Cerebellar cortex (tissue), 1 donor: Measurements from ENCODE around the gene CACNA1C.

ENCODE experiments used
- DNase-seq: peaks from one replicate; pipeline ENCODE4 v3.0.0-alpha.2; 2015; ENCODE audit warnings: low spot score

The CACNA1C gene

GRCh38 chr12:2323532-2324255 is 270.9 kb downstream of the CACNA1C start:
- peak; percentile 80 for DNase-seq

- peak; percentile 53 for DNase-seq
Observed at GRCh38 chr12:2324387-2324786, 271.6 kb downstream of the CACNA1C start.

- no peak for DNase-seq
Observed at GRCh38 chr12:2325519-2325918, 272.7 kb downstream of the CACNA1C start.

GRCh38 chr12:2326470-2326869 is 273.7 kb downstream of the CACNA1C start:
- no peak for DNase-seq

- DNase-seq = no peak
Observed at GRCh38 chr12:2328661-2329060, 275.9 kb downstream of the CACNA1C start.

GRCh38 chr12:2329661-2330210 is 276.9 kb downstream of the CACNA1C start:
- DNase-seq = no peak

GRCh38 chr12:2332236-2332635 is 279.4 kb downstream of the CACNA1C start:
- DNase-seq = no peak

GRCh38 chr12:2332947-2333346 is 280.2 kb downstream of the CACNA1C start:
- no peak for DNase-seq

GRCh38 chr12:2333491-2334195 is 280.9 kb downstream of the CACNA1C start:
- no peak for DNase-seq

- DNase-seq = no peak
Observed at GRCh38 chr12:2334271-2334670, 281.5 kb downstream of the CACNA1C start.

- DNase-seq = no peak
Observed at GRCh38 chr12:2334689-2335088, 281.9 kb downstream of the CACNA1C start.

GRCh38 chr12:2335109-2335508 is 282.3 kb downstream of the CACNA1C start:
- DNase-seq = no peak

GRCh38 chr12:2335513-2335912 is 282.7 kb downstream of the CACNA1C start:
- no peak for DNase-seq

- no peak for DNase-seq
Observed at GRCh38 chr12:2335916-2336315, 283.1 kb downstream of the CACNA1C start.

- peak; percentile 73 for DNase-seq
Observed at GRCh38 chr12:2336409-2336829, 283.6 kb downstream of the CACNA1C start.

GRCh38 chr12:2337031-2338010 is 284.5 kb downstream of the CACNA1C start:
- DNase-seq = no peak

GRCh38 chr12:2338381-2338780 is 285.6 kb downstream of the CACNA1C start:
- no peak for DNase-seq

GRCh38 chr12:2338991-2339431 is 286.2 kb downstream of the CACNA1C start:
- no peak for DNase-seq

GRCh38 chr12:2341051-2341751 is 288.4 kb downstream of the CACNA1C start:
- peak; percentile 25 for DNase-seq

GRCh38 chr12:2341871-2342270 is 289.1 kb downstream of the CACNA1C start:
- DNase-seq = no peak

- no peak for DNase-seq
Observed at GRCh38 chr12:2343681-2344080, 290.9 kb downstream of the CACNA1C start.
